Activated CD8-positive, alpha-beta T cell treated with anti-CD3 and anti-CD28 coated beads for 36 hours (primary cell): ENCODE measurements around the gene LBX1. TPM values are rescaled to one million over a fixed set of nuclear protein-coding genes. Genes with fewer than 3 reads are reported as not detected.
"Not testable (repeated sequence)": the region's sequence is repeated elsewhere in the genome, so short reads cannot be mapped to it uniquely, and the experiment has no call there.

Experiments used
- ATAC-seq: fragments of 200-7000 bp; cut with Tn5 transposase; one replicate; pipeline ENCODE4 v1.10.0; 2021; ENCODE audit warnings: mild to moderate bottlenecking, moderate library complexity
- CTCF ChIA-PET: fragments of 350-600 bp; sonication (Branson Sonifier 250); formaldehyde crosslinking; loops from one replicate; lab custom pipeline; 2021; ENCODE audit warnings: antibody characterized with exemption; lab: Charles Lee
- POLR2A ChIA-PET: fragments of 350-600 bp; sonication (Branson Sonifier 250); formaldehyde crosslinking; loops from one replicate; lab custom pipeline; 2021; ENCODE audit warnings: antibody characterized with exemption; lab: Charles Lee
- DNase-seq: peaks from one replicate; pipeline ENCODE4 v3.0.0-alpha.2; 2020
- H3K27ac Mint-ChIP-seq: one replicate; pipeline ENCODE4 v1.8.0; 2021; ENCODE audit warnings: mild to moderate bottlenecking, mixed read lengths
- H3K27me3 Mint-ChIP-seq: one replicate; pipeline ENCODE4 v1.8.0; 2021; ENCODE audit warnings: mixed read lengths
- H3K36me3 Mint-ChIP-seq: one replicate; pipeline ENCODE4 v1.8.0; 2021; ENCODE audit warnings: low read depth, mixed read lengths
- H3K4me1 Mint-ChIP-seq: one replicate; pipeline ENCODE4 v1.8.0; 2021; ENCODE audit warnings: low read depth, mixed read lengths
- H3K4me3 Mint-ChIP-seq: one replicate; pipeline ENCODE4 v1.8.0; 2021; ENCODE audit warnings: mild to moderate bottlenecking, moderate library complexity, mixed read lengths
- H3K9me3 Mint-ChIP-seq: one replicate; pipeline ENCODE4 v1.8.0; 2021; ENCODE audit warnings: mixed read lengths
- CTCF ChIP-seq: fragments of 200-600 bp; IDR thresholded peaks from one replicate; pipeline ENCODE4 v1.8.0; 2022; ENCODE audit warnings: antibody characterized with exemption, mild to moderate bottlenecking
- intact Hi-C: fragments of 100-400 bp; cut with micrococcal nuclease; formaldehyde crosslinking; loops from one replicate; pipeline ENCODE4 v1.10.0; 2022
- total RNA-seq, 2 experiments: library from RNA; stranded (reverse); gene quantifications; one replicate each; pipeline ENCODE4 v1.2.3, GENCODE V29; 2021

Gene LBX1
- total RNA-seq, 2 experiments from 2014 or later: not detected

- no peak for TF ChIP-seq CTCF
- POLR2A ChIA-PET: interaction anchor here (1.0 kb wide), 1 partner anchor 241 kb away, joined by 4 read pairs; no protein-coding TSS in a partner anchor
- CTCF ChIA-PET: interaction anchor here (0.7 to 9.0 kb wide), 25 partner anchors 8 to 400 kb away, joined by 3 to 174 read pairs (median 6); partner anchors contain the start of gene LBX1
- H3K27ac Mint-ChIP-seq: no peak overlapping the region
- DNase-seq (no peak), ATAC-seq (no peak)
- no peaks in the 10 kb centered on the region for H3K36me3 Mint-ChIP-seq
- intact Hi-C loops: loop anchor here (2.0 to 5.0 kb wide), 3 partner anchors 73 to 357 kb away; no protein-coding TSS in a partner anchor
- no peaks in the 10 kb centered on the region for H3K9me3 Mint-ChIP-seq
- peaks cover 27% of the 10 kb centered on the region for H3K4me1 Mint-ChIP-seq
- H3K4me3 Mint-ChIP-seq: peak overlapping the region; percentile 48
- H3K27me3 Mint-ChIP-seq: peaks cover 78% of the 10 kb centered on the region
These were observed 13.7 kb downstream of the LBX1 start for GRCh38 chr10:101215397-101216206.

- intact Hi-C loops: loop anchor here (2.0 to 5.0 kb wide), 4 partner anchors 74 to 358 kb away; no protein-coding TSS in a partner anchor
- Mint-ChIP-seq H3K27ac (no peak overlapping the region), H3K9me3 (no peaks in the 10 kb centered on the region), H3K27me3 (peaks cover 75% of the 10 kb centered on the region), H3K4me3 (peak overlapping the region; percentile 42), H3K4me1 (peaks cover 27% of the 10 kb centered on the region), H3K36me3 (no peaks in the 10 kb centered on the region)
- ChIA-PET POLR2A (interaction anchor here (1.0 to 2.8 kb wide), 4 partner anchors 23 to 364 kb away, joined by 3 to 7 read pairs (median 4); no protein-coding TSS in a partner anchor), CTCF (interaction anchor here (0.6 to 9.0 kb wide), 86 partner anchors 8 to 568 kb away, joined by 3 to 174 read pairs (median 4); partner anchors contain the start of genes DPCD, LBX1, NPM3 and POLL)
- ATAC-seq (peak; percentile 79), DNase-seq (peak; percentile 84)
- TF ChIP-seq CTCF: peak; percentile 95
These were observed 14.5 kb downstream of the LBX1 start for GRCh38 chr10:101214446-101215396.

GRCh38 chr10:101208543-101208942 lies 20.7 kb downstream of the LBX1 start:
- H3K36me3 Mint-ChIP-seq: no peaks in the 10 kb centered on the region
- ATAC-seq (no peak), DNase-seq (no peak)
- no peak for TF ChIP-seq CTCF
- intact Hi-C loops: no loop called here
- H3K27me3 Mint-ChIP-seq: peaks cover 37% of the 10 kb centered on the region
- no peak overlapping the region for H3K27ac Mint-ChIP-seq
- no peak overlapping the region for H3K4me3 Mint-ChIP-seq
- no peaks in the 10 kb centered on the region for H3K4me1 Mint-ChIP-seq
- no peaks in the 10 kb centered on the region for H3K9me3 Mint-ChIP-seq
- ChIA-PET POLR2A (no interaction called here), CTCF (interaction anchor here (1.0 to 9.0 kb wide), 2 partner anchors 84 to 113 kb away, joined by 3 to 174 read pairs; no protein-coding TSS in a partner anchor)

GRCh38 chr10:101207026-101207425 lies 22.2 kb downstream of the LBX1 start:
- no peak for DNase-seq
- intact Hi-C loops: no loop called here
- no peaks in the 10 kb centered on the region for H3K4me1 Mint-ChIP-seq
- no peaks in the 10 kb centered on the region for H3K9me3 Mint-ChIP-seq
- ATAC-seq: no peak
- POLR2A ChIA-PET: no interaction called here
- H3K27ac Mint-ChIP-seq: no peak overlapping the region
- H3K4me3 Mint-ChIP-seq: no peak overlapping the region
- peaks cover 32% of the 10 kb centered on the region for H3K27me3 Mint-ChIP-seq
- CTCF ChIA-PET: interaction anchor here (1.1 kb wide), 1 partner anchor 259 kb away, joined by 4 read pairs; no protein-coding TSS in a partner anchor
- TF ChIP-seq CTCF: no peak
- H3K36me3 Mint-ChIP-seq: no peaks in the 10 kb centered on the region

GRCh38 chr10:101202667-101203066 lies 26.6 kb downstream of the LBX1 start:
- intact Hi-C loops, H3K4me3 Mint-ChIP-seq, H3K9me3 Mint-ChIP-seq, H3K4me1 Mint-ChIP-seq, H3K27ac Mint-ChIP-seq, ATAC-seq, POLR2A ChIA-PET, DNase-seq, H3K36me3 Mint-ChIP-seq, H3K27me3 Mint-ChIP-seq: not testable (repeated sequence)
- CTCF ChIA-PET: interaction anchor here (0.9 kb wide), 1 partner anchor 11 kb away, joined by 4 read pairs; no protein-coding TSS in a partner anchor

GRCh38 chr10:101198326-101198977 lies 30.8 kb downstream of the LBX1 start:
- ATAC-seq, H3K36me3 Mint-ChIP-seq, POLR2A ChIA-PET, H3K4me3 Mint-ChIP-seq, H3K9me3 Mint-ChIP-seq, H3K27ac Mint-ChIP-seq, DNase-seq, H3K27me3 Mint-ChIP-seq, intact Hi-C loops, H3K4me1 Mint-ChIP-seq: not testable (repeated sequence)
- CTCF ChIA-PET: interaction anchor here (0.6 to 1.3 kb wide), 2 partner anchors 16 to 1386 kb away, joined by 3 to 4 read pairs; no protein-coding TSS in a partner anchor
